DMS53 (cell line): ENCODE measurements around the gene LDHAL6B.

Experiments
- DNase-seq: peaks from one replicate; lab custom pipeline; 2025; lab: John Stamatoyannopoulos, UW

LDHAL6B gene

GRCh38 chr15:59218710-59219109, 12.1 kb downstream of the LDHAL6B start:
- no peak for DNase-seq

- no peak for DNase-seq
These were observed 15.2 kb downstream of the LDHAL6B start for GRCh38 chr15:59221511-59222505.

- no peak for DNase-seq
These were observed 16.4 kb downstream of the LDHAL6B start for GRCh38 chr15:59222906-59223550.

- no peak for DNase-seq
These were observed 17.1 kb downstream of the LDHAL6B start for GRCh38 chr15:59223736-59224135.

- DNase-seq, result no peak
These were observed 17.8 kb downstream of the LDHAL6B start for GRCh38 chr15:59224474-59224873.

GRCh38 chr15:59227021-59227420, 20.4 kb downstream of the LDHAL6B start:
- no peak for DNase-seq

- DNase-seq, result no peak
These were observed 22.4 kb downstream of the LDHAL6B start for GRCh38 chr15:59229015-59229414.

GRCh38 chr15:59229453-59229852, 22.8 kb downstream of the LDHAL6B start:
- no peak for DNase-seq

- no peak for DNase-seq
These were observed 23.9 kb downstream of the LDHAL6B start for GRCh38 chr15:59230531-59231055.

GRCh38 chr15:59232476-59232875, 25.8 kb downstream of the LDHAL6B start:
- no peak for DNase-seq

GRCh38 chr15:59236394-59236793, 29.8 kb downstream of the LDHAL6B start:
- DNase-seq, result no peak

GRCh38 chr15:59237119-59237855, 30.6 kb downstream of the LDHAL6B start:
- DNase-seq, result no peak

- DNase-seq, result no peak
These were observed 31.3 kb downstream of the LDHAL6B start for GRCh38 chr15:59237924-59238331.

- no peak for DNase-seq
These were observed 33.4 kb downstream of the LDHAL6B start for GRCh38 chr15:59240036-59240435.

- no peak for DNase-seq
These were observed 36.0 kb downstream of the LDHAL6B start for GRCh38 chr15:59242649-59243048.

GRCh38 chr15:59243622-59244021, 37.0 kb downstream of the LDHAL6B start:
- DNase-seq, result no peak

GRCh38 chr15:59244337-59244736, 37.7 kb downstream of the LDHAL6B start:
- no peak for DNase-seq

GRCh38 chr15:59245559-59245958, 38.9 kb downstream of the LDHAL6B start:
- no peak for DNase-seq

- peak; percentile 80 for DNase-seq
These were observed 40.7 kb downstream of the LDHAL6B start for GRCh38 chr15:59247364-59247763.

GRCh38 chr15:59249816-59250215, 43.2 kb downstream of the LDHAL6B start:
- no peak for DNase-seq

- no peak for DNase-seq
These were observed 43.6 kb downstream of the LDHAL6B start for GRCh38 chr15:59250249-59250648.
